ENCODE measurements around the gene CERKL.
A peak's percentile ranks its signal among the peaks of the same experiment; 100 is the strongest.
"Not testable (repeated sequence)": the region's sequence is repeated elsewhere in the genome, so short reads cannot be mapped to it uniquely, and the experiment has no call there.

The CERKL gene, protein sequence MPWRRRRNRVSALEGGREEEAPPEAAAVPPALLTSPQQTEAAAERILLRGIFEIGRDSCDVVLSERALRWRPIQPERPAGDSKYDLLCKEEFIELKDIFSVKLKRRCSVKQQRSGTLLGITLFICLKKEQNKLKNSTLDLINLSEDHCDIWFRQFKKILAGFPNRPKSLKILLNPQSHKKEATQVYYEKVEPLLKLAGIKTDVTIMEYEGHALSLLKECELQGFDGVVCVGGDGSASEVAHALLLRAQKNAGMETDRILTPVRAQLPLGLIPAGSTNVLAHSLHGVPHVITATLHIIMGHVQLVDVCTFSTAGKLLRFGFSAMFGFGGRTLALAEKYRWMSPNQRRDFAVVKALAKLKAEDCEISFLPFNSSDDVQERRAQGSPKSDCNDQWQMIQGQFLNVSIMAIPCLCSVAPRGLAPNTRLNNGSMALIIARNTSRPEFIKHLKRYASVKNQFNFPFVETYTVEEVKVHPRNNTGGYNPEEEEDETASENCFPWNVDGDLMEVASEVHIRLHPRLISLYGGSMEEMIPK

GRCh38 chr2:181656450-181657291 is at the start of gene CERKL:
Gene CERKL, minus strand, starts transcription at chr2:181657105. Its CDS starts 99 bp downstream, at chr2:181657006.
- no peak for DNase-seq

GRCh38 chr2:181702519-181702918 is 45.6 kb upstream of the CERKL start:
- DNase-seq = not testable (repeated sequence)

DNA sequence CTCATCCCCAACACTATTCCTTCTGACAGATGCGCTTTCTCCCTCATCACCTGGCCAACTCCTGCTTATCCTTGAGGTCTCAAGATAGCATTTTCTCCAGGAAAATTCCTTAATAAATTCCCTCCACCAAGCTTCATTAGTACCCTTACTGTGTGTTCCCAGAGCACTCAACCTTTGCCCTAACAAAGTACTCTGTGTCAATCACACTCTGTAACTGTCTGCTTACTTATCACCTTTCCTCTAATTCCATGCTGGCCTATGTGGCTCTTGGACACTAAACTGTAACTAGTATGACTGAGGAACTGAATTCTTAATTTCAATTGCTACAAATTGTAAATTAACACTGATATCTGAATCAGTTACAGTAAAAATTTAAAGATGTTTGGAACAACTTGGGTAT is 41.3 kb upstream of the CERKL start:
- DNase-seq = no peak

DNA sequence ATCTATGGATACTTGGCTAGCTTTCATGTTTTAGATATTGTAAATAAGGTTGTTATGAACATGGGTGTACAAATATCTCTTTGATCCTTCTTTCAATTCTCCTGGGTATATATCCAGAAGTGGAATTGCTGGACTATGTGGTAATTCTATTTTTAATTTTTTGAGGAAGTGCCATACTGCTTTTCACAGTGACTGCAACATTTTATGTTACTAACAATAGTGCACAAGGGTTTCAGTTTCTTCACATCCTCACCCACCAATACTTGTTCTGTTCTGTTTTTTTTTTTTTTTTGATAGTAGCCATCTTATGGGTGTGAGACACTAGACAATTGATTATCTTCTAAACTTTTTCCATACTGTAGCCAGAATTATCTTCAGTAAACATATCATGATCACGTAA is 40.7 kb upstream of the CERKL start:
- DNase-seq = no peak

GRCh38 chr2:181697126-181697525 is 40.2 kb upstream of the CERKL start:
- no peak for DNase-seq

DNA sequence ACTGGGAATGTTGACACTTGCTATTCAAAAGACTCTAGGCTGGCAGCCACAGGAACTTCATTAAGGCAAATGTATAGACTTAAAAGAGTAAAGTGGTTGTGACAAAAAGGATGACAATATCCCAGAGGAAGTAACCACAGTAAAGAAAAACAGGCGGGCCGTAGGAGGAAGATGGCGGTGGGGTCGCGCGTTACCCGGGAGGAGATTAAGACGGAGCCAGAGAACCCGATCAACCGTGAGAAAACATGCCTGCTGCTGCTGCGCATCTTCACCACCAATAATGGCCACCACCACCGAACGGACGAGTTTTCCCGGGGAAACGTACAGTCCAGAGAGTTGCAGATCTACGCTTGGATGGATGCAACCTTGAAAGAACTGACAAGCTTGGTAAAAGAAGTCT is 37.4 kb upstream of the CERKL start:
- DNase-seq = peak; percentile 29 to 67

DNA sequence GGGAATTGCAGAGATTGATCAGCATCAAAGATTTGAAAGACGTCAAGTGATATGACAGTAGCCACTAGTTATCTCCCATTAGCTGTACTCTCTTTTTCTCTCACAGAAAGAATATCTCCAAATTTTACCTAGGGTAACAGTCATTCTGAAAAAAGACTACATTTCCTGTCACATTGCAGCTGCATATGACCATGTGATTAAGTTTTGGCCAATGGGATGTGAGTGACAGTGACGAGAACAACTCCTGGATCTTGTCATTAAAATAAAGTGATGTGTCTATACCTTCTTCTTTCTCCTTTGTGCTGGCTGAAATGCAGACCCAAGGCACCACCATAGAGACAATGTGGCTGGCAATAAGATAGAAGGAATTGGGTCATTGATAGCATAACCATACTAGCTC is 34.0 kb upstream of the CERKL start:
- DNase-seq = no peak

DNA sequence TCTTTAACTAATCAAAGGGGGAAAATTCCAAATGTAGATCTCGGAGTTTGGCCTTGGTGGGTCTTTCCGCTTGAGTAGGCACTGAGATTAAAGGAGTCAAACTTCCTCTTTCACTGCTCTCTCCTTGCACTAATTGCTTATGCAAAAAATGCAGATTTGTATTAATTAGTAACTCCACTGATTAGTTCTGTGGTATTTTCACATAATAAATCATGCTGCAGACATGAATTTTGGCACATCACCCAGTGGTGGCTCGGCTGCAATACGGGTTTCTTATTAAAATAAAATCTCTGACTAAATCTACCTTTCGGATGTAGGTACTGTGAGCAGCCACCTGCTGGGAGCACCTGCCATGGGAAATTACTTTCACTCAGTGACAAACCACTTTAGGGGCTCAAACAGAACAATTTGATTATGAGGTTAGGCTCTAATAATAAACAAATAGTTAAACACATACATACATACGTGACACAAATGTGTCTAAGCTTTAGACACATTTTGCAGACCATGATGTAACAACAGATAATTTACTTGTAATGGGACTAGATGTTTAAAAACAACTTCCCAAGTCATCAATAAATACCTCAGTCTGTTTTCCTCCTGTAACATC is 29.8 kb upstream of the CERKL start:
- DNase-seq = no peak

DNA sequence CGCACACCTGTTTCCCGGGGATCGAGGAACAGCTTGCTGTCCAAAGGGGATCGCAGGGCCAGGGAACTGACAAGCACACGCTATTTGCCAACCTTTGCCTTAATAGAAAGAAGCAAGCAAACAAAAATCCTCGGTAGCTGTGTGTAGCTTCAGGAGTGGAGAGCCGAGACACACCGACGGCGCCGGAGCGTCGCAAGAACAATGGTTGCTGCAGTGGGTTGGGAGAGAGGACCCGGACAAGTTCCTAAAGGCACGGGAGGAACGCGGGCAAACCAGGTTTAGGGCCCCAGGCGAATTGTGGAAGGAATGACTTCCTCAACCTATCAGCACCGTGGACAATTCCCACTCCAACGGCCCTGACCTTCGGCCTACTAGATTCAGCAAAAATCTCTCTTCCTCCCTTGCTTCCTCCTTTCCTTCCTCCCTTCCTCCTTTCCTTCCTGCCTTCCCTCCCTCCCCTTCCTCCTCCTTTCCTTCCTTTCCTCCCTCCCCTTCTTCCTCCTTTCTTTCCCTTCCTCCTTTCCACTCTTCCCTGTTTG is 28.3 kb upstream of the CERKL start:
- no peak for DNase-seq

DNA sequence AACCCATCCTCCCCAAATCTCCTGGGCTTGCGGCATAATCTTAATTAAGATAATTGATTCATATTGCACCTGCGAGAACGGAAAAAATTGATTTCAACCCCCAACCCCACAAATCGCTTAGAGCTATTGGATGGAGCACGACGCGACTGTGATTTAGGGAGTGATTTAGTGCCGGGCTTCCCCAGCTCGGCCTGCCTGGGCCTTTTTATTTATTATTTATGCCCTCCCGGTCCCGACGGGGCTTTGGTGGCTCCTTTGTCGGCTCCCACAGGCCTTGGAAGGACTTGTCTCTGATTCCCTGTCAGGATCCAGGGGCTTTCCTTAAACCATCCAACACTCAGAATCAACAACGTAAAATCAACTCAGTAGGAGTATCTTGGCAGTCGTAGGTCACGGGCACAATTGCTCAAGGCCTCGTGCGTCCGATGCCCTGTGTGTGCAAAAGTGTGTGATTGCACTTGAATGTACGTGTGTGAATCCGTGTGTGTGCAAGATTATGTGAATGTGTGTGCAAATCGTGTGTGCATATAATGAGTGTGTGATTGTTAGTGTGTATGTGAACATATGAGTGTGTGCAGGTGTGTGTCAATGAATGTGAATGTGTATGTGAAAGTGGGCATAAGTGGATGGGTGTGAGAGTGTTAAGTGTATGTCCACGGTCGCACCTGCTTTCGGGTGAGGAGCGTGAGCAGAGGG is 27.7 kb upstream of the CERKL start:
- no peak for DNase-seq

DNA sequence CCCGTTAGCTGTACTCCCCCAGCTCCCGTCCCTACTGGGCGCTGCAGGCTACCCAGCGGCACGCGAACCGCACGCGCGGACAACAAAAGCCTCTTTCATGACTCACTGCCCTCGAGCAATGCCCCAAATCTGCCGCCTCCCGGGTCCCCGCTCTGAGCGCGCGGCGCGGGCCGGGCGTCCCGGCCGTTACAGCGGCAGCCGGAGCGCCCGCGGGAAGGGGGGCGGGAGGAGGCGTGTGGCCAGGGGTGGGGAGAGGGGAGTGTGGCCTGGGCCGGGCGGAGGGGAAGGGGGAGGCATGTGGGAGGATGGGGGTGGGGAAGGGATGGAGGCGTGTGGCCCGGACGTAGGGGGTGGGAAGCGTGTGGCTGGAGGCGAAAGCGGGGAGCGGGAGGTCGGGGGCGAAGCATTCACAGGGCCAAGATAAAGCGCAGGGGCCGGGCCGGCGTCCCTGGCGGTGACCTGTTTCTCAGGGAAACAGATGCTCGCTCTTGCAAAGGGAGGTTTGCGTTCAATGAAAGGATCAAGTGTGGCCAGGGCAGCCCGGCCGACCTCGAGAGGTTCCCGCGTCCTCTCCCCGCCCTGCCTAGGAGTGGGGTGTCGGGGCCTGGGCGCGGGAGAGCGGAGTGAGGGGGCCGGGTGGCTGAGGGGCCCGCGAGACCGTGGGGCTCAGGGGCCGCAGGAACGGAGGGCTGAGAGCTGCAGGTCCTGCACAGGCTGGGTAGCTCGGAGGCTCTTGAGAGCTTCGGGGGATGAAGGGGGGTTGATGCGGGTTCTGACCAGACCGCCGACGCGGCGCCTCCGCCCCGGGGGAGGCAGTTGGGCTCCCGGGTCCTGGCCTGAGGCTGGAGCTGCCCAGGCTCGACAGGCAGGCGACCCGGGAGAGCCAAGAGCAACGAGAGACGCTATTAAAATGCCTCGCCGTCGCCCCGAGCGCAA is 26.9 kb upstream of the CERKL start:
- DNase-seq = peak in 1 of 2 experiments; percentile 53

- no peak for DNase-seq
Measured at GRCh38 chr2:181682795-181683517, 26.1 kb upstream of the CERKL start.

DNA sequence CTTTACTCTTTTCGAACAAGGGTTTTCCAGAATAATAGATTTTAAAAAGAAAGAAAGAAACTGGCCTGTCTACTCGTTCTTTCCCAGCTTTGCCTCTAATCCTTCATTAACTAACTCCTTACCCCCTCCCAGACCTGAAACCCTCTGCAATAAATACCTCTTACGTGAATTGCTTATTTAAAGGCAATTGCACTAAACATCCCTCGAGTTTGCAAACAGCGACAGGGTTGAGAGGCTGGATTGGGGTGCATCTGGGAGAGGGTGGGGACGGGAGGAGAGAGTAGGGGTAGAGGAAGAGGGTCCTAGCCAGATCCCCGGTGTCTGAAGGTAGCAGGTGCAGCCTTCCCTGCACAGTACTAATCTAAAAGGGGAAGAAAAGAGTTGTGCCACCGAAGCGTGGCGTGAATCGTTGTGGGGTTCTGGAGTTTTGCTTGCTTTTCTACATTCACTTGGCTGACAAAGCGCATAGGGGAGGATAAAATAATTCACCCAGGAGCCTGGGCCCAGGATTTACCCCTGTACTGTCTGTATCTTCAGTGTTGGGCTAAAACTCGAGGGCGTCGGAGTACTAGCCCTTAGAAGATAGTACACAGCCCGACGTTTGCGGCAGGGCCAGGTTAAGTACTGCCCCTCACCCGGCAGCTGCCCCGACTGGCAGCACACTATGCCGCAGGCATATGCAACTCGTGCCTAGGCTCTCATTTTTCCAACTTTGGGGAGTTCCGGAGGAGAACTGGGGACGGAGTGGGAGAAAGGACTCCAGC is 25.3 kb upstream of the CERKL start:
- DNase-seq = no peak

- peak; percentile 79 to 88 for DNase-seq
Measured at GRCh38 chr2:181680937-181681811, 24.3 kb upstream of the CERKL start.

DNA sequence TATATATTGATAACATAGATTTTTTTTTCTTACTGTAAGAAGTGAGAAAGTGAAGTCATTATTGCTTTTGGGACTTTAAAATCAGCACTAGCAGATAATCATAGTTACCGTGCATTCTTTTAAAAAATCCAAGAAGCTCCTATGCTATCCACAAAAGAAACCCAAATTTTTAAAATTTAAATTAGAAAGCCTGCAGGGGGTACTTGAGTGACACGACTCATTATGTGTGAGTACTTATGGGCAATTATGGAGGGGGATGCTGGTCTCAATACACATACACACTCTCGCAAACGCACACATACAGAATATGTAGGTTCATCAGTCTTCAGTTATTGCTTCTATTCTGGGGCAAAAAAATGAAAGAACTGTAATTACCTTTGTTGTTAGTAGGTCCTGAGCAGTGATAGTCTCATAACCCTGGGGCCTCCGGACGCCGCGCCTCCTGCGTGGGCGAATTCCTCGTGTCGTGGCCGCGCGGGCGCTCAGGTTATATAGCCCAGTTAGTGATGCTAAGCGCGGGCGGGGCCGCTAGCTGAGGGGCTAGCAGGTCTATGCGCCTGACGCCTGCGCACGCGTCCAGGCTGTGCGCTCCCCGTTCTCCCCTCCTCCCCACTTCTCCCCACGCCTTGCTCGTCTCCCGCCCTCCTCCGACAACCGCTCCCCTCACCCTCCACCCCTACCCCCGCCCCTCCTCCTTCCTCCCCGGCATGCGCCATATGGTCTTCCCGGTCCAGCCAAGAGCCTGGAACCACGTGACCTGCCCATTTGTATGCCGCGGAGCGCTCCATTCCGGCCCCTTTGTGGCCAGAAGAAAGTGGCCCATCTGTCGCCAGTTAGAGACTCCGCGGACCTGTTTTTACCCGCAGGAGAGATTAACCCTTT is 23.4 kb upstream of the CERKL start, which contains the start of gene NEUROD1:
TSS of gene NEUROD1 (minus strand) at position 463 of the 882 bp plus-strand sequence. CDS start 1,657 bp downstream, outside the sequence.
- DNase-seq = peak; percentile 96 to 100

GRCh38 chr2:181679544-181679979 is 22.7 kb upstream of the CERKL start:
- peak in 1 of 2 experiments; percentile 31 for DNase-seq

- DNase-seq = peak in 1 of 2 experiments; percentile 49
Measured at GRCh38 chr2:181678861-181679543, 22.1 kb upstream of the CERKL start.

Measured in NCI-H446 (cell line).